Lung microvascular endothelial cell (primary cell): ENCODE data around the gene ZNF808. TPM values are rescaled to one million over a fixed set of nuclear protein-coding genes. Genes with fewer than 3 reads are reported as not detected.
"Not testable (repeated sequence)": the region's sequence is repeated elsewhere in the genome, so short reads cannot be mapped to it uniquely, and the experiment has no call there.

Experiments used
- DNase-seq, 2 donors: peaks; one replicate each; pipeline versions ENCODE4 v3.0.0 to v3.0.0-alpha.2; 2010; ENCODE audit warnings: low read depth in 2 of 2
- total RNA-seq: library from RNA; depleted of rRNA; stranded (reverse); fragments of >200 nt; gene quantifications from 2 replicates; pipeline ENCODE4 v1.2.1, GENCODE V29; 2014

ZNF808 gene
- total RNA-seq, 1 donor from 2014 or later, result 14.5 TPM

- peak; percentile 75 to 80 for DNase-seq
Observed at GRCh38 chr19:52535771-52536447, 8.4 kb downstream of the ZNF808 start.

- DNase-seq, result peak; percentile 8 to 28
Observed at GRCh38 chr19:52536448-52536800, 9.0 kb downstream of the ZNF808 start.

- not testable (repeated sequence) for DNase-seq
Observed at GRCh38 chr19:52538815-52539214, 11.3 kb downstream of the ZNF808 start.

- DNase-seq, result not testable (repeated sequence)
Observed at GRCh38 chr19:52541176-52541575, 13.7 kb downstream of the ZNF808 start.

GRCh38 chr19:52541608-52542007, 14.1 kb downstream of the ZNF808 start:
- no peak for DNase-seq

GRCh38 chr19:52542541-52542940, 15.1 kb downstream of the ZNF808 start:
- peak in 1 of 2 donors; percentile 64 for DNase-seq

- DNase-seq, result peak in 1 of 2 donors; percentile 79
Observed at GRCh38 chr19:52542984-52543664, 15.7 kb downstream of the ZNF808 start.

- no peak for DNase-seq
Observed at GRCh38 chr19:52554216-52554971, 26.9 kb downstream of the ZNF808 start.

GRCh38 chr19:52557231-52557995, 29.9 kb downstream of the ZNF808 start:
- DNase-seq, result no peak

- DNase-seq, result not testable (repeated sequence)
Observed at GRCh38 chr19:52558732-52559445, 31.4 kb downstream of the ZNF808 start.

GRCh38 chr19:52561611-52562010, 34.1 kb downstream of the ZNF808 start:
- not testable (repeated sequence) for DNase-seq

GRCh38 chr19:52566121-52566520, 38.7 kb downstream of the ZNF808 start:
- DNase-seq, result no peak

GRCh38 chr19:52566588-52566987, 39.1 kb downstream of the ZNF808 start:
- DNase-seq, result peak in 1 of 2 donors; percentile 41

- no peak for DNase-seq
Observed at GRCh38 chr19:52567921-52568320, 40.5 kb downstream of the ZNF808 start.

GRCh38 chr19:52569638-52569999, 42.2 kb downstream of the ZNF808 start:
- not testable (repeated sequence) for DNase-seq

- peak; percentile 95 for DNase-seq
Observed at GRCh38 chr19:52570000-52570861, 42.8 kb downstream of the ZNF808 start, which contains the start of gene ZNF701. Gene ZNF701, plus strand, starts transcription at chr19:52570287. Its CDS starts 3,861 bp downstream, at chr19:52574148.

- no peak for DNase-seq
Observed at GRCh38 chr19:52584736-52585440, 57.4 kb downstream of the ZNF808 start.

- DNase-seq, result no peak
Observed at GRCh38 chr19:52585604-52586003, 58.1 kb downstream of the ZNF808 start.

- DNase-seq, result no peak
Observed at GRCh38 chr19:52590728-52591127, 63.3 kb downstream of the ZNF808 start.
